HepG2 (cell line): ENCODE data around the gene FXYD4. TPM values are rescaled to one million over a fixed set of nuclear protein-coding genes. Genes with fewer than 3 reads are reported as not detected.
A peak's percentile ranks its signal among the peaks of the same experiment; 100 is the strongest.

Experiments
- ATF1 ChIP-seq: IDR thresholded peaks from 2 replicates; pipeline ENCODE4 v1.6.1; 2016; ENCODE audit warnings: mild to moderate bottlenecking, control low read depth
- ATF7 ChIP-seq, 2 experiments: fragments of 450-650 bp in 1 of 2; sonication (generic) in 1 of 2; formaldehyde crosslinking in 1 of 2; IDR thresholded peaks; 2 replicates each; pipeline versions ENCODE4 v1.4.0 to v1.6.1; 2016 to 2020; ENCODE audit warnings: antibody characterized with exemption in 1 of 2, mild to moderate bottlenecking in 1 of 2, missing genetic modification reagents in 1 of 2
- ATRX ChIP-seq: sonication (generic); formaldehyde crosslinking; IDR thresholded peaks from 2 replicates; pipeline ENCODE4 v1.4.0; 2020; ENCODE audit warnings: missing genetic modification reagents, borderline replicate concordance
- CCAR2 ChIP-seq: fragments of 200-400 bp; formaldehyde crosslinking; optimal IDR thresholded peaks from 2 replicates; pipeline ENCODE3; 2018; ENCODE audit warnings: low read depth, mild to moderate bottlenecking, low read length, moderate library complexity
- CHD4 ChIP-seq: fragments of 200-600 bp; sonication (generic); IDR thresholded peaks from 2 replicates; pipeline ENCODE4 v1.7.0; 2017; ENCODE audit warnings: mild to moderate bottlenecking, low read length, borderline replicate concordance
- FOSL2 ChIP-seq: sonication (generic); formaldehyde crosslinking; IDR thresholded peaks from 2 replicates; pipeline ENCODE4 v1.4.0; 2020; ENCODE audit warnings: missing genetic modification reagents
- IKZF4 ChIP-seq: sonication (generic); formaldehyde crosslinking; IDR thresholded peaks from 2 replicates; pipeline ENCODE4 v1.5.1; 2020; ENCODE audit warnings: borderline replicate concordance, mild to moderate bottlenecking, low read depth, missing genetic modification reagents; ENCODE audit errors: not compliant biosample characterization
- KMT2A ChIP-seq: sonication (generic); formaldehyde crosslinking; IDR thresholded peaks from 2 replicates; pipeline ENCODE4 v1.4.0; 2020; ENCODE audit warnings: missing genetic modification reagents
- PAX8 ChIP-seq: sonication (generic); formaldehyde crosslinking; IDR thresholded peaks from 2 replicates; pipeline ENCODE4 v1.8.0; 2022; ENCODE audit warnings: mild to moderate bottlenecking, missing genetic modification reagents, borderline replicate concordance
- RELA ChIP-seq: sonication (generic); formaldehyde crosslinking; IDR thresholded peaks from 2 replicates; pipeline ENCODE4 v1.4.0; 2020; ENCODE audit warnings: missing genetic modification reagents
- SNAI1 ChIP-seq: sonication (generic); formaldehyde crosslinking; IDR thresholded peaks from 2 replicates; pipeline ENCODE4 v1.5.0; 2020; ENCODE audit warnings: mild to moderate bottlenecking, missing genetic modification reagents, borderline replicate concordance
- TRIM24 ChIP-seq: sonication (generic); formaldehyde crosslinking; IDR thresholded peaks from 2 replicates; pipeline ENCODE4 v1.8.0; 2022; ENCODE audit warnings: mild to moderate bottlenecking, missing genetic modification reagents
- ZNF329 ChIP-seq: sonication (generic); formaldehyde crosslinking; IDR thresholded peaks from 2 replicates; pipeline ENCODE4 v1.9.0; 2021; ENCODE audit warnings: low read depth, mild to moderate bottlenecking, missing genetic modification reagents
- ZNF567 ChIP-seq: sonication (generic); formaldehyde crosslinking; IDR thresholded peaks from 2 replicates; pipeline ENCODE4 v1.8.1; 2023; ENCODE audit warnings: mild to moderate bottlenecking, missing genetic modification reagents, borderline replicate concordance
- ZNF570 ChIP-seq: sonication (generic); formaldehyde crosslinking; IDR thresholded peaks from 2 replicates; pipeline ENCODE4 v1.4.0; 2020; ENCODE audit warnings: mild to moderate bottlenecking, missing genetic modification reagents, borderline replicate concordance
- ZNF788 ChIP-seq: sonication (generic); formaldehyde crosslinking; IDR thresholded peaks from 2 replicates; pipeline ENCODE4 v1.5.0; 2020; ENCODE audit warnings: mild to moderate bottlenecking, missing genetic modification reagents, borderline replicate concordance
- ZNF891 ChIP-seq: sonication (generic); formaldehyde crosslinking; IDR thresholded peaks from 2 replicates; pipeline ENCODE4 v1.5.0; 2020; ENCODE audit warnings: mild to moderate bottlenecking, missing genetic modification reagents
- polyA plus RNA-seq, 8 experiments: library from polyadenylated mRNA; depleted of rRNA in 3 of 8; stranded (reverse) in 7 of 8; unstranded in 1 of 8; fragments of >200 nt; fragmentation: Illumina TruSeq in 4 of 8; extraction: Trizol in 4 of 8; gene quantifications; 2 replicates each; pipeline versions ENCODE4 v1.2.1 to v1.2.3, GENCODE V29; 2011 to 2016; ENCODE audit warnings: low read depth in 4 of 8, missing spikeins in 1 of 8, mixed read lengths in 1 of 8; ENCODE audit not compliant: insufficient read depth in 1 of 8
- total RNA-seq, 5 experiments: library from RNA; depleted of rRNA; stranded (reverse); fragments of >200 nt; fragmentation: Illumina TruSeq; extraction: Trizol; gene quantifications; 2 replicates each; pipeline ENCODE4 v1.2.3, GENCODE V29; 2016; ENCODE audit warnings: low read depth in 1 of 5
- TF ChIP-seq, protein P1 (sequence below): sonication (generic); formaldehyde crosslinking; conservative IDR thresholded peaks from 2 replicates; pipeline ENCODE4 v1.8.1; 2023; ENCODE audit warnings: missing genetic modification reagents
- TF ChIP-seq, protein P2 (sequence below): sonication (generic); formaldehyde crosslinking; IDR thresholded peaks from 2 replicates; pipeline ENCODE4 v1.5.0; 2020; ENCODE audit warnings: mild to moderate bottlenecking, missing genetic modification reagents, borderline replicate concordance
- TF ChIP-seq, protein P3 (sequence below): sonication (generic); formaldehyde crosslinking; IDR thresholded peaks from 2 replicates; pipeline ENCODE4 v1.4.0; 2020; ENCODE audit warnings: mild to moderate bottlenecking, missing genetic modification reagents
- TF ChIP-seq, protein P4 (sequence below), 2 experiments: sonication (generic) in 1 of 2; formaldehyde crosslinking in 1 of 2; IDR thresholded peaks; 2 replicates each; pipeline versions ENCODE4 v1.4.0 to v1.6.1; 2018 to 2020; ENCODE audit warnings: missing genetic modification reagents in 2 of 2, borderline replicate concordance in 1 of 2, low read depth in 1 of 2, mild to moderate bottlenecking in 1 of 2, missing biosample characterization in 1 of 2

The FXYD4 gene
- total and polyA plus RNA-seq, 2 of the 13 experiments (the other 11 are each of a cell fraction or from before 2014, with no cell fraction given), result not detected

DNA sequence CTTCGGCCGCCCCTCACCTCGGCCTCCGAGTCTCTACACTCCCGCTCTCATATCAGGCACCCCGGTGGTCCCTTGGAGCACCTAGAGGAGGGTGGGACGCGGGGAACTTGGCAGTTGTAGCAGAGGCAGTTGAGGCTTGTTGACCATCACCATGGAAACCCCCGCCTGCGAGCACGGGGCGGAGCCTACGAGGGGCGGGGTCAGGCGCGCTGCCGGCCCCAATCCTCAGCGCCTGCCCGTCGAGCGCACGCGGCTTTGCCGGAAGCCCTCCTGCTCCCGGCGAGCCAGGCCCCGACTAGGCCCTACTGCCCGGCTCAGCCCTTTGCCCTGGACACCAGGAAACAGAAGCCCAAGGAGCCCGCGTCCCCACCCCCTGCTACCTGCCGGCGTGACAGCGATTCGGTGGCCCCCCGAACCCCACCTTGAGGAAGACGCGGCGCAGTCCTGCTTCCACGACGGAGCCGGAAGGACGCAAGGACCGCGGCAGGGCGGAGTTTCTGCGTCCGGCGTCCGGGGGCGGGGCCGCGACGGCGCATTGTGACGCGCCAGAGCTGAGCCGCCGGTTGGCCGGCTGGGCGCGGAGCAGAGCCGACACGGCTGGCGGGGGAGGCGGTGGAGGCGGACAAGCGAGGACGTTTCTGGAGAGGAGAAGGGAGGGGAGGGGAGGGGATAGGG is 37.4 kb downstream of the FXYD4 start, which contains the start of gene HNRNPF (continued):
- TF ChIP-seq, protein P1, sequence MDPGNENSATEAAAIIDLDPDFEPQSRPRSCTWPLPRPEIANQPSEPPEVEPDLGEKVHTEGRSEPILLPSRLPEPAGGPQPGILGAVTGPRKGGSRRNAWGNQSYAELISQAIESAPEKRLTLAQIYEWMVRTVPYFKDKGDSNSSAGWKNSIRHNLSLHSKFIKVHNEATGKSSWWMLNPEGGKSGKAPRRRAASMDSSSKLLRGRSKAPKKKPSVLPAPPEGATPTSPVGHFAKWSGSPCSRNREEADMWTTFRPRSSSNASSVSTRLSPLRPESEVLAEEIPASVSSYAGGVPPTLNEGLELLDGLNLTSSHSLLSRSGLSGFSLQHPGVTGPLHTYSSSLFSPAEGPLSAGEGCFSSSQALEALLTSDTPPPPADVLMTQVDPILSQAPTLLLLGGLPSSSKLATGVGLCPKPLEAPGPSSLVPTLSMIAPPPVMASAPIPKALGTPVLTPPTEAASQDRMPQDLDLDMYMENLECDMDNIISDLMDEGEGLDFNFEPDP (CRISPR knock-in tag), result no peak
- TF ChIP-seq, protein P2, sequence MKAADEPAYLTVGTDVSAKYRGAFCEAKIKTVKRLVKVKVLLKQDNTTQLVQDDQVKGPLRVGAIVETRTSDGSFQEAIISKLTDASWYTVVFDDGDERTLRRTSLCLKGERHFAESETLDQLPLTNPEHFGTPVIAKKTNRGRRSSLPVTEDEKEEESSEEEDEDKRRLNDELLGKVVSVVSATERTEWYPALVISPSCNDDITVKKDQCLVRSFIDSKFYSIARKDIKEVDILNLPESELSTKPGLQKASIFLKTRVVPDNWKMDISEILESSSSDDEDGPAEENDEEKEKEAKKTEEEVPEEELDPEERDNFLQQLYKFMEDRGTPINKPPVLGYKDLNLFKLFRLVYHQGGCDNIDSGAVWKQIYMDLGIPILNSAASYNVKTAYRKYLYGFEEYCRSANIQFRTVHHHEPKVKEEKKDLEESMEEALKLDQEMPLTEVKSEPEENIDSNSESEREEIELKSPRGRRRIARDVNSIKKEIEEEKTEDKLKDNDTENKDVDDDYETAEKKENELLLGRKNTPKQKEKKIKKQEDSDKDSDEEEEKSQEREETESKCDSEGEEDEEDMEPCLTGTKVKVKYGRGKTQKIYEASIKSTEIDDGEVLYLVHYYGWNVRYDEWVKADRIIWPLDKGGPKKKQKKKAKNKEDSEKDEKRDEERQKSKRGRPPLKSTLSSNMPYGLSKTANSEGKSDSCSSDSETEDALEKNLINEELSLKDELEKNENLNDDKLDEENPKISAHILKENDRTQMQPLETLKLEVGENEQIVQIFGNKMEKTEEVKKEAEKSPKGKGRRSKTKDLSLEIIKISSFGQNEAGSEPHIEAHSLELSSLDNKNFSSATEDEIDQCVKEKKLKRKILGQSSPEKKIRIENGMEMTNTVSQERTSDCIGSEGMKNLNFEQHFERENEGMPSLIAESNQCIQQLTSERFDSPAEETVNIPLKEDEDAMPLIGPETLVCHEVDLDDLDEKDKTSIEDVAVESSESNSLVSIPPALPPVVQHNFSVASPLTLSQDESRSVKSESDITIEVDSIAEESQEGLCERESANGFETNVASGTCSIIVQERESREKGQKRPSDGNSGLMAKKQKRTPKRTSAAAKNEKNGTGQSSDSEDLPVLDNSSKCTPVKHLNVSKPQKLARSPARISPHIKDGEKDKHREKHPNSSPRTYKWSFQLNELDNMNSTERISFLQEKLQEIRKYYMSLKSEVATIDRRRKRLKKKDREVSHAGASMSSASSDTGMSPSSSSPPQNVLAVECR, result peak; percentile 89
- TF ChIP-seq ZNF891, result peak; percentile 93
- no peak for TF ChIP-seq RELA (CRISPR knock-in tag)
- no peak for TF ChIP-seq ZNF570 (CRISPR knock-in tag)
- no peak for TF ChIP-seq ATRX (CRISPR knock-in tag)
- TF ChIP-seq TRIM24 (CRISPR knock-in tag), result no peak
- no peak for TF ChIP-seq CCAR2
- no peak for TF ChIP-seq ZNF329 (CRISPR knock-in tag)
- no peak for TF ChIP-seq ATF7 (IDR thresholded peaks at IDR 0.05)
- peak; percentile 49; the same call in 1 of the 2 replicates for TF ChIP-seq ATF7 (CRISPR knock-in tag; IDR thresholded peaks at IDR 0.05)
- TF ChIP-seq ZNF788, result no peak
- TF ChIP-seq IKZF4 (CRISPR knock-in tag), result no peak
- TF ChIP-seq, protein P3, sequence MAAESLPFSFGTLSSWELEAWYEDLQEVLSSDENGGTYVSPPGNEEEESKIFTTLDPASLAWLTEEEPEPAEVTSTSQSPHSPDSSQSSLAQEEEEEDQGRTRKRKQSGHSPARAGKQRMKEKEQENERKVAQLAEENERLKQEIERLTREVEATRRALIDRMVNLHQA (CRISPR knock-in tag), result no peak
- 0 out of 2 replicates have a peak, but pooled peaks have one; percentile 28 for TF ChIP-seq ATF1 (CRISPR knock-in tag)
- peak; percentile 21; the same call in 1 of the 2 replicates for TF ChIP-seq KMT2A
- no peak for TF ChIP-seq CHD4
- peak; percentile 85; the same call in 1 of the 2 replicates for TF ChIP-seq PAX8 (CRISPR knock-in tag)
- TF ChIP-seq ZNF567, result no peak; the same call in 1 of the 2 replicates
- no peak; the same call in 1 of the 2 replicates for TF ChIP-seq FOSL2 (CRISPR knock-in tag)
- TF ChIP-seq, protein P4, sequence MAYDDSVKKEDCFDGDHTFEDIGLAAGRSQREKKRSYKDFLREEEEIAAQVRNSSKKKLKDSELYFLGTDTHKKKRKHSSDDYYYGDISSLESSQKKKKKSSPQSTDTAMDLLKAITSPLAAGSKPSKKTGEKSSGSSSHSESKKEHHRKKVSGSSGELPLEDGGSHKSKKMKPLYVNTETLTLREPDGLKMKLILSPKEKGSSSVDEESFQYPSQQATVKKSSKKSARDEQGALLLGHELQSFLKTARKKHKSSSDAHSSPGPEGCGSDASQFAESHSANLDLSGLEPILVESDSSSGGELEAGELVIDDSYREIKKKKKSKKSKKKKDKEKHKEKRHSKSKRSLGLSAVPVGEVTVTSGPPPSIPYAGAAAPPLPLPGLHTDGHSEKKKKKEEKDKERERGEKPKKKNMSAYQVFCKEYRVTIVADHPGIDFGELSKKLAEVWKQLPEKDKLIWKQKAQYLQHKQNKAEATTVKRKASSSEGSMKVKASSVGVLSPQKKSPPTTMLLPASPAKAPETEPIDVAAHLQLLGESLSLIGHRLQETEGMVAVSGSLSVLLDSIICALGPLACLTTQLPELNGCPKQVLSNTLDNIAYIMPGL (CRISPR knock-in tag; IDR thresholded peaks at IDR 0.05; ENCODE audit: borderline replicate concordance in 1 of 2, low read depth in 1 of 2), result 0 out of 4 replicates have a peak, but pooled peaks of 1 of the 2 experiments have one; percentile 38
- 0 out of 2 replicates have a peak, but pooled peaks have one; percentile 26 for TF ChIP-seq SNAI1 (CRISPR knock-in tag)
